ENCODE measurements around the gene DPM2.

- TF ChIP-seq EGR1 (IDR thresholded peaks at IDR 0.05), result no peak
- TF ChIP-seq CEBPB (IDR thresholded peaks at IDR 0.05), result no peak
- no peak for TF ChIP-seq RAD21 (IDR thresholded peaks at IDR 0.05; ENCODE audit: low read depth)
- no peak for TF ChIP-seq REST (IDR thresholded peaks at IDR 0.05; ENCODE audit: low read depth)
- no peak for TF ChIP-seq TEAD4 (IDR thresholded peaks at IDR 0.05)
- TF ChIP-seq TCF12 (IDR thresholded peaks at IDR 0.05; ENCODE audit: low read depth), result no peak
- TF ChIP-seq EP300 (IDR thresholded peaks at IDR 0.05; ENCODE audit: borderline replicate concordance), result no peak
- no peak for TF ChIP-seq TAF1 (IDR thresholded peaks at IDR 0.05; ENCODE audit: low read depth)
- TF ChIP-seq YY1 (IDR thresholded peaks at IDR 0.05; ENCODE audit: low read depth), result no peak
Measured at GRCh38 chr9:127905788-127906191, 31.9 kb downstream of the DPM2 start.
